PC-3 (cell line): Measurements from ENCODE around the gene GCAT.

ENCODE experiments used
- EZH2 ChIP-seq: fragments of 300-600 bp; sonication (generic); IDR thresholded peaks from one replicate; pipeline ENCODE4 v1.6.1; 2017; ENCODE audit warnings: antibody characterized with exemption, mild to moderate bottlenecking, low read length; ENCODE audit not compliant: unreplicated experiment
- TF ChIP-seq, protein P1 (sequence below): fragments of 300-600 bp; sonication (generic); conservative IDR thresholded peaks from 2 replicates; pipeline ENCODE4 v1.5.1; 2017; ENCODE audit warnings: antibody characterized with exemption, low read depth, mild to moderate bottlenecking, low read length

DNA sequence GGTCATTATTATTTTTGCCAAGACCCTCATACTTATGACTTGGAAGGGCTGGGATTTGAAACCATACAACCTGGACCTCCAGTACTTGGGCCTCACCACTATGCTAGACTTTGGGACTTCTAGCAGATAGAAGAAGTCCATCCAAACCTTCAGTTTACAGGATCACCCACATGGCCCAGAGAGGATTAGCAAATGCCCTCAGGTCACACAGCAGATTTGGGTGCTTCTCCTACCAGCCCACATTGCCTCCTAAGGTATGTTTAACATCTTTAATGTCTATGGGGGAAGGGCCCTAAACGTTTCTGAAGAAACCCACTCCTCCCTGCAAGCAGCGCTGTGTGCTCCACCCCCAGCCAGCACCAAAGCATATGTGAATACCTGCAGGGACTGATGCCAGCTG, 17.5 kb upstream of the GCAT start:
- TF ChIP-seq EZH2, result no peak
- TF ChIP-seq, protein P1, sequence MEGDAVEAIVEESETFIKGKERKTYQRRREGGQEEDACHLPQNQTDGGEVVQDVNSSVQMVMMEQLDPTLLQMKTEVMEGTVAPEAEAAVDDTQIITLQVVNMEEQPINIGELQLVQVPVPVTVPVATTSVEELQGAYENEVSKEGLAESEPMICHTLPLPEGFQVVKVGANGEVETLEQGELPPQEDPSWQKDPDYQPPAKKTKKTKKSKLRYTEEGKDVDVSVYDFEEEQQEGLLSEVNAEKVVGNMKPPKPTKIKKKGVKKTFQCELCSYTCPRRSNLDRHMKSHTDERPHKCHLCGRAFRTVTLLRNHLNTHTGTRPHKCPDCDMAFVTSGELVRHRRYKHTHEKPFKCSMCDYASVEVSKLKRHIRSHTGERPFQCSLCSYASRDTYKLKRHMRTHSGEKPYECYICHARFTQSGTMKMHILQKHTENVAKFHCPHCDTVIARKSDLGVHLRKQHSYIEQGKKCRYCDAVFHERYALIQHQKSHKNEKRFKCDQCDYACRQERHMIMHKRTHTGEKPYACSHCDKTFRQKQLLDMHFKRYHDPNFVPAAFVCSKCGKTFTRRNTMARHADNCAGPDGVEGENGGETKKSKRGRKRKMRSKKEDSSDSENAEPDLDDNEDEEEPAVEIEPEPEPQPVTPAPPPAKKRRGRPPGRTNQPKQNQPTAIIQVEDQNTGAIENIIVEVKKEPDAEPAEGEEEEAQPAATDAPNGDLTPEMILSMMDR, result no peak
